PC-3 (cell line): ENCODE results near the gene KCTD17. TPM values are rescaled to one million over a fixed set of nuclear protein-coding genes. Genes with fewer than 3 reads are reported as not detected.

ENCODE experiments used
- ATAC-seq: fragments of 200-7000 bp; cut with Tn5 transposase; 2 replicates; pipeline ENCODE4 v1.9.1; 2020; ENCODE audit warnings: mild to moderate bottlenecking, moderate library complexity
- BruUV-seq: library from RNA; stranded (reverse); fragments of 400-500 nt; replicated peaks from 2 replicates; lab custom pipeline; 2021; lab: Mats Ljungman, UMichigan
- CTCF ChIA-PET: fragments of 300-600 bp; sonication (Branson Sonifier 250); formaldehyde crosslinking; loops from one replicate; lab custom pipeline; 2022; ENCODE audit warnings: antibody characterized with exemption; lab: Charles Lee
- POLR2A ChIA-PET: fragments of 300-600 bp; sonication (Branson Sonifier 250); formaldehyde crosslinking; loops from one replicate; lab custom pipeline; 2022; ENCODE audit warnings: antibody characterized with exemption; ENCODE audit not compliant: unreplicated experiment; lab: Charles Lee
- DNase-seq: peaks from one replicate; pipeline ENCODE4 v3.0.0-alpha.2; 2015
- H2AFZ ChIP-seq: fragments of 300-600 bp; sonication (generic); 2 replicates; pipeline ENCODE4 v1.6.0; 2016; ENCODE audit warnings: antibody characterized with exemption, low read length
- H3F3A ChIP-seq: fragments of 300-600 bp; sonication (generic); one replicate; pipeline ENCODE4 v1.6.0; 2017; ENCODE audit warnings: antibody characterized with exemption, low read length, control low read depth, mild to moderate bottlenecking; ENCODE audit not compliant: unreplicated experiment
- H3K27ac ChIP-seq: fragments of 300-600 bp; sonication (generic); 2 replicates; pipeline ENCODE4 v1.5.1; 2016; ENCODE audit warnings: mild to moderate bottlenecking, low read length
- H3K27me3 ChIP-seq: fragments of 300-600 bp; sonication (generic); 2 replicates; pipeline ENCODE4 v1.6.1; 2016; ENCODE audit warnings: low read length, mixed read lengths
- H3K36me3 ChIP-seq: fragments of 300-600 bp; sonication (generic); 2 replicates; pipeline ENCODE4 v1.6.1; 2016; ENCODE audit warnings: low read depth, mixed run types, low read length, mixed read lengths
- H3K4me1 ChIP-seq: fragments of 300-600 bp; sonication (generic); 2 replicates; pipeline ENCODE4 v1.5.1; 2016; ENCODE audit warnings: low read length; ENCODE audit not compliant: insufficient read depth
- H3K4me2 ChIP-seq: fragments of 300-600 bp; sonication (generic); 2 replicates; pipeline ENCODE4 v1.6.0; 2016; ENCODE audit warnings: low read length
- H3K4me3 ChIP-seq: fragments of 300-600 bp; sonication (generic); 2 replicates; pipeline ENCODE4 v1.5.1; 2016; ENCODE audit warnings: mild to moderate bottlenecking, low read length, mixed read lengths
- H3K79me2 ChIP-seq: fragments of 300-600 bp; sonication (generic); 2 replicates; pipeline ENCODE4 v1.6.1; 2017; ENCODE audit warnings: low read length, mixed read lengths
- H3K9ac ChIP-seq: fragments of 300-600 bp; sonication (generic); 2 replicates; pipeline ENCODE4 v1.6.0; 2016; ENCODE audit warnings: mild to moderate bottlenecking, low read length
- H3K9me2 ChIP-seq: fragments of 300-600 bp; sonication (generic); replicated peaks from 2 replicates; pipeline ENCODE4 v1.6.1; 2016; ENCODE audit warnings: mixed run types, low read length, mixed read lengths
- H3K9me3 ChIP-seq: fragments of 300-600 bp; sonication (generic); 2 replicates; pipeline ENCODE4 v1.6.1; 2016; ENCODE audit warnings: low read length, mixed read lengths
- H4K20me1 ChIP-seq: fragments of 300-600 bp; sonication (generic); 2 replicates; pipeline ENCODE4 v1.6.1; 2016; ENCODE audit warnings: low read length, mixed read lengths
- EZH2 ChIP-seq: fragments of 300-600 bp; sonication (generic); IDR thresholded peaks from one replicate; pipeline ENCODE4 v1.6.1; 2017; ENCODE audit warnings: antibody characterized with exemption, mild to moderate bottlenecking, low read length; ENCODE audit not compliant: unreplicated experiment
- EZH2phosphoT487 ChIP-seq: fragments of 300-600 bp; sonication (generic); IDR thresholded peaks from 2 replicates; pipeline ENCODE4 v1.6.1; 2018; ENCODE audit warnings: mild to moderate bottlenecking, antibody characterized with exemption, low read length, borderline replicate concordance
- intact Hi-C: fragments of 100-400 bp; cut with micrococcal nuclease; formaldehyde crosslinking; loops from 2 replicates; pipeline ENCODE4 v1.9.0; 2023
- total RNA-seq: library from RNA; depleted of rRNA; stranded (reverse); fragments of >200 nt; gene quantifications from 2 replicates; pipeline ENCODE4 v1.2.3, GENCODE V29; 2014
- TF ChIP-seq, protein P1 (sequence below): fragments of 300-600 bp; sonication (generic); conservative IDR thresholded peaks from 2 replicates; pipeline ENCODE4 v1.5.1; 2017; ENCODE audit warnings: antibody characterized with exemption, low read depth, mild to moderate bottlenecking, low read length

KCTD17 gene
- total RNA-seq, 1 experiment from 2014 or later: 25.9 TPM

GRCh38 chr22:37063431-37064420, 12.2 kb downstream of the KCTD17 start:
- ATAC-seq (no peak), DNase-seq (peak; percentile 15)
- Histone ChIP-seq H2AFZ (no peak overlapping the region), H3K4me3 (no peak overlapping the region), H3K9me3 (no peaks in the 10 kb centered on the region), H3K9ac (no peak overlapping the region), H3K4me2 (no peak overlapping the region), H3K36me3 (no peaks in the 10 kb centered on the region), H3K9me2 (no peaks in the 10 kb centered on the region), H3F3A (no peaks in the 10 kb centered on the region), H4K20me1 (no peaks in the 10 kb centered on the region), H3K4me1 (no peaks in the 10 kb centered on the region), H3K27me3 (no peaks in the 10 kb centered on the region), H3K27ac (no peak overlapping the region), H3K79me2 (no peaks in the 10 kb centered on the region)
- TF ChIP-seq, protein P1, sequence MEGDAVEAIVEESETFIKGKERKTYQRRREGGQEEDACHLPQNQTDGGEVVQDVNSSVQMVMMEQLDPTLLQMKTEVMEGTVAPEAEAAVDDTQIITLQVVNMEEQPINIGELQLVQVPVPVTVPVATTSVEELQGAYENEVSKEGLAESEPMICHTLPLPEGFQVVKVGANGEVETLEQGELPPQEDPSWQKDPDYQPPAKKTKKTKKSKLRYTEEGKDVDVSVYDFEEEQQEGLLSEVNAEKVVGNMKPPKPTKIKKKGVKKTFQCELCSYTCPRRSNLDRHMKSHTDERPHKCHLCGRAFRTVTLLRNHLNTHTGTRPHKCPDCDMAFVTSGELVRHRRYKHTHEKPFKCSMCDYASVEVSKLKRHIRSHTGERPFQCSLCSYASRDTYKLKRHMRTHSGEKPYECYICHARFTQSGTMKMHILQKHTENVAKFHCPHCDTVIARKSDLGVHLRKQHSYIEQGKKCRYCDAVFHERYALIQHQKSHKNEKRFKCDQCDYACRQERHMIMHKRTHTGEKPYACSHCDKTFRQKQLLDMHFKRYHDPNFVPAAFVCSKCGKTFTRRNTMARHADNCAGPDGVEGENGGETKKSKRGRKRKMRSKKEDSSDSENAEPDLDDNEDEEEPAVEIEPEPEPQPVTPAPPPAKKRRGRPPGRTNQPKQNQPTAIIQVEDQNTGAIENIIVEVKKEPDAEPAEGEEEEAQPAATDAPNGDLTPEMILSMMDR: no peak
- TF ChIP-seq EZH2: no peak
- TF ChIP-seq EZH2phosphoT487: no peak
- no TSS peak for BruUV-seq
- intact Hi-C loops: no loop called here
- ChIA-PET POLR2A (no interaction called here), CTCF (no interaction called here)

- Histone ChIP-seq H3K79me2 (no peaks in the 10 kb centered on the region), H3K4me2 (no peak overlapping the region), H3K27ac (no peak overlapping the region), H3K27me3 (no peaks in the 10 kb centered on the region), H3K9me2 (no peaks in the 10 kb centered on the region), H3K36me3 (no peaks in the 10 kb centered on the region), H2AFZ (no peak overlapping the region), H3K4me3 (no peak overlapping the region), H3K9ac (no peak overlapping the region), H3F3A (no peaks in the 10 kb centered on the region), H3K9me3 (no peaks in the 10 kb centered on the region), H4K20me1 (no peaks in the 10 kb centered on the region), H3K4me1 (no peaks in the 10 kb centered on the region)
- intact Hi-C loops: no loop called here
- POLR2A ChIA-PET: no interaction called here
- CTCF ChIA-PET: no interaction called here
- ATAC-seq (no peak), DNase-seq (no peak)
- TF ChIP-seq EZH2 (no peak), EZH2phosphoT487 (no peak)
- BruUV-seq: no TSS peak
Observed at GRCh38 chr22:37064553-37064952, 13.0 kb downstream of the KCTD17 start.

GRCh38 chr22:37065180-37065579, 13.6 kb downstream of the KCTD17 start:
- Histone ChIP-seq H3K4me2 (no peak overlapping the region), H3K9me2 (no peaks in the 10 kb centered on the region), H3K27ac (no peak overlapping the region), H3K36me3 (no peaks in the 10 kb centered on the region), H3K4me3 (no peak overlapping the region), H3K9me3 (no peaks in the 10 kb centered on the region), H3K9ac (no peak overlapping the region), H3K4me1 (no peaks in the 10 kb centered on the region), H2AFZ (no peak overlapping the region), H4K20me1 (no peaks in the 10 kb centered on the region), H3K79me2 (no peaks in the 10 kb centered on the region), H3F3A (no peaks in the 10 kb centered on the region), H3K27me3 (no peaks in the 10 kb centered on the region)
- DNase-seq (no peak), ATAC-seq (no peak)
- intact Hi-C loops: no loop called here
- CTCF ChIA-PET: no interaction called here
- no TSS peak for BruUV-seq
- POLR2A ChIA-PET: no interaction called here
- TF ChIP-seq, protein P1: no peak
- TF ChIP-seq EZH2phosphoT487 (no peak), EZH2 (no peak)
